ENCODE measurements around the gene PHTF2. TPM values are rescaled to one million over a fixed set of nuclear protein-coding genes. Genes with fewer than 3 reads are reported as not detected.

The PHTF2 gene
- polyA plus RNA-seq, 3 donors: 10.1 to 34.3 (median 10.3) TPM

DNA sequence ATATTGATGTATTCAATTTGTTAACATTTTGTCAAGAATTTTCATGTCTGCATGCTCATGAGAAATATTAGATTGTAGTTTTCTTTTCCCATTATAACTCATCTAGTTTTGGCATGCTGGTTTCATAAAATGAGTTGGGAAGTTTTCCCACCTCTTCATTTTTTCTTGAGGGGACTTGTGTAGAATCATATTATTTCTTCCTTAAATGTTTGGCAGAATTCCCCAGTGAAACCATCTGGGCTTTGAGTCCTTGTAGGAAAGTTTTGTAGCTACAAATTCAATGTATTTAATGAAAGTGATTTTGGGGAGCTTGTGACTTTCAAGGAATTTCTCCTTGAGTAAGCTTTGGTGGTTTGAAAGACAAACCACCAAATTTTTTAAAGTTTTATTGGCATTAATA lies 173.2 kb downstream of the PHTF2 start:
- Histone ChIP-seq H3K4me2 (replicated peaks; ENCODE audit: extremely low read depth, low read length, poor library complexity, severe bottlenecking) (no peak overlapping the region), H4K20me1 (ENCODE audit: insufficient read depth, low read length) (no peaks in the 10 kb centered on the region), H3K27ac (ENCODE audit: low read depth in 1 of 2, low read length in 2 of 2) (no peak overlapping the region), H3K9me3 (replicated peaks in 1 of 2; ENCODE audit: control insufficient read depth in 1 of 2, insufficient read depth in 1 of 2, low read length in 2 of 2) (no peaks in the 10 kb centered on the region), H3K4me3 (replicated peaks in 1 of 3; ENCODE audit: low read depth in 2 of 3, low read length in 3 of 3) (no peak overlapping the region), H3K36me3 (replicated peaks in 1 of 2; ENCODE audit: control insufficient read depth in 1 of 2, insufficient read depth in 2 of 2, low read length in 2 of 2) (no peaks in the 10 kb centered on the region), H3K79me2 (ENCODE audit: insufficient read depth, low read length) (no peaks in the 10 kb centered on the region), H3K4me1 (ENCODE audit: control insufficient read depth in 1 of 2, insufficient read depth in 2 of 2, low read length in 2 of 2) (no peaks in the 10 kb centered on the region), H3K9ac (ENCODE audit: insufficient read depth, low read length, poor library complexity, severe bottlenecking) (no peak overlapping the region), H3K27me3 (ENCODE audit: control insufficient read depth in 2 of 2, insufficient read depth in 2 of 2, low read length in 2 of 2) (no peaks in the 10 kb centered on the region), H2AFZ (ENCODE audit: insufficient read depth, low read depth, low read length, poor library complexity, severe bottlenecking) (no peak overlapping the region)
- intact Hi-C loops (cut with micrococcal nuclease): no loop called here
- H3K4me3 Mint-ChIP-seq: no peak overlapping the region
- H3K4me1 Mint-ChIP-seq: no peaks in the 10 kb centered on the region
- no peak overlapping the region for H3K27ac Mint-ChIP-seq
- H3K9me3 Mint-ChIP-seq: no peaks in the 10 kb centered on the region
- H3K27me3 Mint-ChIP-seq (ENCODE audit: low read depth in 3 of 3): peaks cover 1 to 2% (median 1%) of the 10 kb centered on the region in 3 donors
- H3K36me3 Mint-ChIP-seq: peaks cover 0 to 4% of the 10 kb centered on the region in 2 donors
- no peak for DNase-seq
- TF ChIP-seq, protein P1, sequence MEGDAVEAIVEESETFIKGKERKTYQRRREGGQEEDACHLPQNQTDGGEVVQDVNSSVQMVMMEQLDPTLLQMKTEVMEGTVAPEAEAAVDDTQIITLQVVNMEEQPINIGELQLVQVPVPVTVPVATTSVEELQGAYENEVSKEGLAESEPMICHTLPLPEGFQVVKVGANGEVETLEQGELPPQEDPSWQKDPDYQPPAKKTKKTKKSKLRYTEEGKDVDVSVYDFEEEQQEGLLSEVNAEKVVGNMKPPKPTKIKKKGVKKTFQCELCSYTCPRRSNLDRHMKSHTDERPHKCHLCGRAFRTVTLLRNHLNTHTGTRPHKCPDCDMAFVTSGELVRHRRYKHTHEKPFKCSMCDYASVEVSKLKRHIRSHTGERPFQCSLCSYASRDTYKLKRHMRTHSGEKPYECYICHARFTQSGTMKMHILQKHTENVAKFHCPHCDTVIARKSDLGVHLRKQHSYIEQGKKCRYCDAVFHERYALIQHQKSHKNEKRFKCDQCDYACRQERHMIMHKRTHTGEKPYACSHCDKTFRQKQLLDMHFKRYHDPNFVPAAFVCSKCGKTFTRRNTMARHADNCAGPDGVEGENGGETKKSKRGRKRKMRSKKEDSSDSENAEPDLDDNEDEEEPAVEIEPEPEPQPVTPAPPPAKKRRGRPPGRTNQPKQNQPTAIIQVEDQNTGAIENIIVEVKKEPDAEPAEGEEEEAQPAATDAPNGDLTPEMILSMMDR (IDR thresholded peaks at IDR 0.05): no peak

DNA sequence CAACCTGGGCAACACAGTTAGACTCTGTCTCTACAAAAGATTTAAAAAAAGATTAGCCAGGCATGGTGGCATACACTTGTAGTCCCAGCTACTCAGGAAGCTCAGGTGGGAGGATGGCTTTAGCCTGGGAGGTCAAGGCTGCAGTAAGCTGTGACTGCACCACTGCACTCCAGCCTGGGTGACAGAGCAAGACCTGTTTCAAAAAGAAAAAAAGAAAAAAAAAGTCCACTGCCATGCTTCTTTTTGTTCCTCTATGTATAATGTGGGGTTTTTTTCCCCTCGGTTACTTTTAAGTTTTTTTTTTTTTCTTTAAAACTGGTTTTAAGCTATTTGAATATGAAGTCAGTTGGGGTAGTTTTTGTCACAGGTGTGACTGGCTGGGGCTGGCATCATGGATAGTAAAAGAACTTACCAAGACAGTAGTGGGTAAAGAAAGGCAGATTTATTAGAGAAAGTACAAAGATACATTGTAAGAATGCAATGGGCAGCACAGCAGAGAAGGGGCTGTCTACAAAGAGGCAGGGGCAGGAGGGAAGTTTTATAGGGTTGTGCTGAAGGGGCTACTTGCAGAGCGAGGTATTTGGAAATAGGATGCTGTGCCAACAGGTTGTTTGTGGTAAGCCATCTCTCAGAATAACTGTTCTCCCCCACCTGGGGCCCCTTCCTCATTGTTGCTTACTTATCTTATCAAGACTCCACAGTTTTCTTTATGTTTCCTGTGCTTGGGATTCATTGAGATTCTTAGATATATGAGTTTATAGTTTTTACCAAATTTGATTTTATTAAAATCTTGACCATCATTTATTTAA lies 177.3 kb downstream of the PHTF2 start:
- no peak overlapping the region for H3K27ac Mint-ChIP-seq
- WGBS (ENCODE audit: insufficient coverage): no CpG with 5 or more reads among the region's 2 CpGs

More for the DNA sequence above, 177.3 kb downstream of the PHTF2 start:
- DNase-seq: no peak
- TF ChIP-seq, protein P1 (IDR thresholded peaks at IDR 0.05): no peak
- no peaks in the 10 kb centered on the region for H3K79me2 ChIP-seq (ENCODE audit: insufficient read depth, low read length)
- no peaks in the 10 kb centered on the region for H4K20me1 ChIP-seq (ENCODE audit: insufficient read depth, low read length)
- H3K4me3 ChIP-seq (replicated peaks in 1 of 3; ENCODE audit: low read depth in 2 of 3, low read length in 3 of 3): no peak overlapping the region
- intact Hi-C loops (cut with micrococcal nuclease): no loop called here
- H3K4me1 Mint-ChIP-seq: no peaks in the 10 kb centered on the region
- H3K4me3 Mint-ChIP-seq: no peak overlapping the region
- H3K36me3 Mint-ChIP-seq: no peaks in the 10 kb centered on the region
- H3K27ac ChIP-seq (ENCODE audit: low read depth in 1 of 2, low read length in 2 of 2): no peak overlapping the region
- H2AFZ ChIP-seq (ENCODE audit: insufficient read depth, low read depth, low read length, poor library complexity, severe bottlenecking): no peak overlapping the region
- no peak overlapping the region for H3K9ac ChIP-seq (ENCODE audit: insufficient read depth, low read length, poor library complexity, severe bottlenecking)
- H3K9me3 ChIP-seq (replicated peaks in 1 of 2; ENCODE audit: control insufficient read depth in 1 of 2, insufficient read depth in 1 of 2, low read length in 2 of 2): no peaks in the 10 kb centered on the region
- no peaks in the 10 kb centered on the region for H3K36me3 ChIP-seq (replicated peaks in 1 of 2; ENCODE audit: control insufficient read depth in 1 of 2, insufficient read depth in 2 of 2, low read length in 2 of 2)
- H3K27me3 Mint-ChIP-seq (ENCODE audit: low read depth in 3 of 3): peaks cover 1 to 2% (median 1%) of the 10 kb centered on the region in 3 donors
- H3K27me3 ChIP-seq (ENCODE audit: control insufficient read depth in 2 of 2, insufficient read depth in 2 of 2, low read length in 2 of 2): no peaks in the 10 kb centered on the region
- H3K9me3 Mint-ChIP-seq: peaks cover 0 to 5% (median 0%) of the 10 kb centered on the region in 7 donors
- H3K4me1 ChIP-seq (ENCODE audit: control insufficient read depth in 1 of 2, insufficient read depth in 2 of 2, low read length in 2 of 2): no peaks in the 10 kb centered on the region
- H3K4me2 ChIP-seq (replicated peaks; ENCODE audit: extremely low read depth, low read length, poor library complexity, severe bottlenecking): no peak overlapping the region

Measured in CD14-positive monocyte (primary cell).